Cardiac muscle cell (in vitro differentiated cells and primary cell): Measurements from ENCODE around the gene CCDC167. TPM values are rescaled to one million over a fixed set of nuclear protein-coding genes. Genes with fewer than 3 reads are reported as not detected.

Source experiments
- DNase-seq, 2 donors: peaks; one replicate each; pipeline versions ENCODE4 v3.0.0 to v3.0.0-alpha.2; 2010 to 2017; ENCODE audit warnings: low read depth in 1 of 2, low spot score in 1 of 2
- H3K27ac ChIP-seq: fragments of 200-600 bp; sonication (generic); 2 replicates; pipeline ENCODE4 v1.5.1; 2016
- H3K27me3 ChIP-seq: fragments of 200-600 bp; sonication (generic); 2 replicates; pipeline ENCODE4 v1.6.0; 2016; ENCODE audit warnings: control low read depth
- H3K36me3 ChIP-seq: fragments of 200-600 bp; sonication (generic); 2 replicates; pipeline ENCODE4 v1.5.1; 2016; ENCODE audit warnings: control low read depth
- H3K4me1 ChIP-seq: fragments of 200-600 bp; sonication (generic); 2 replicates; pipeline ENCODE4 v1.8.1; 2017; ENCODE audit warnings: low read depth, mild to moderate bottlenecking, mixed run types
- H3K4me3 ChIP-seq: fragments of 200-600 bp; sonication (generic); 2 replicates; pipeline ENCODE4 v1.5.1; 2016; ENCODE audit warnings: mild to moderate bottlenecking
- H3K9me3 ChIP-seq: fragments of 200-600 bp; sonication (generic); 2 replicates; pipeline ENCODE4 v1.5.1; 2017; ENCODE audit warnings: low read depth, mild to moderate bottlenecking, control low read depth
- polyA plus RNA-seq: library from polyadenylated mRNA; unstranded; fragments of >200 nt; fragmentation: Nextera tagmentation; extraction: Ambion mirVana; gene quantifications from 2 replicates; pipeline ENCODE4 v1.2.1, GENCODE V29; 2016
- total RNA-seq: library from RNA; depleted of rRNA; stranded (reverse); fragments of >200 nt; gene quantifications from 2 replicates; pipeline ENCODE4 v1.2.3, GENCODE V29; 2016
- TF ChIP-seq, protein P1 (sequence below): IDR thresholded peaks from 2 replicates; pipeline ENCODE4 v1.5.1; 2012; ENCODE audit warnings: low read depth, mild to moderate bottlenecking, low read length

Gene CCDC167
- total and polyA plus RNA-seq, 2 experiments from 2014 or later = 48.5 to 99.2 TPM

DNA sequence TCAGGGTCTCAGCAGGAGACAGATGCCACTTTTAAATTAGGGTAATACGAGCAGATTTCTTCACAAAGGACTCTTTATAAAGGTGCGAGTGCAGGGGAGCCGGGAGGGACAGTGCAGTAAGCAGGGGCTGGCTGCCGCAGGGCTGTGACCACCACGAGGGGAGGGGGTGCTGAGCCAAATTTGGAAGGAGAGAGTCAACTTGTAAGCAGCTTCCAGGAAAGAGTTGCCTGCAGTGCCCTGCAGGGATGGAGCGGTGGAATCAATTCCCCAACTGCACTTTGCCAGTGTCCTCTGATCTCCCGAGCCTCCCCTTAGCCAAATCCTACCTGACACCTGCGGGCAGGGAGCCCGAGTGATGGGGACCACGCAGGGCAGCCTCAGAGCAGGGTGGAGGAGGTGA, 13.9 kb upstream of the CCDC167 start:
- peaks cover 7% of the 10 kb centered on the region for H3K4me1 ChIP-seq
- TF ChIP-seq, protein P1, sequence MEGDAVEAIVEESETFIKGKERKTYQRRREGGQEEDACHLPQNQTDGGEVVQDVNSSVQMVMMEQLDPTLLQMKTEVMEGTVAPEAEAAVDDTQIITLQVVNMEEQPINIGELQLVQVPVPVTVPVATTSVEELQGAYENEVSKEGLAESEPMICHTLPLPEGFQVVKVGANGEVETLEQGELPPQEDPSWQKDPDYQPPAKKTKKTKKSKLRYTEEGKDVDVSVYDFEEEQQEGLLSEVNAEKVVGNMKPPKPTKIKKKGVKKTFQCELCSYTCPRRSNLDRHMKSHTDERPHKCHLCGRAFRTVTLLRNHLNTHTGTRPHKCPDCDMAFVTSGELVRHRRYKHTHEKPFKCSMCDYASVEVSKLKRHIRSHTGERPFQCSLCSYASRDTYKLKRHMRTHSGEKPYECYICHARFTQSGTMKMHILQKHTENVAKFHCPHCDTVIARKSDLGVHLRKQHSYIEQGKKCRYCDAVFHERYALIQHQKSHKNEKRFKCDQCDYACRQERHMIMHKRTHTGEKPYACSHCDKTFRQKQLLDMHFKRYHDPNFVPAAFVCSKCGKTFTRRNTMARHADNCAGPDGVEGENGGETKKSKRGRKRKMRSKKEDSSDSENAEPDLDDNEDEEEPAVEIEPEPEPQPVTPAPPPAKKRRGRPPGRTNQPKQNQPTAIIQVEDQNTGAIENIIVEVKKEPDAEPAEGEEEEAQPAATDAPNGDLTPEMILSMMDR = no peak
- no peaks in the 10 kb centered on the region for H3K36me3 ChIP-seq
- no peak overlapping the region for H3K27ac ChIP-seq
- no peak for DNase-seq
- no peaks in the 10 kb centered on the region for H3K9me3 ChIP-seq
- H3K27me3 ChIP-seq = peaks cover 38% of the 10 kb centered on the region
- no peak overlapping the region for H3K4me3 ChIP-seq

DNA sequence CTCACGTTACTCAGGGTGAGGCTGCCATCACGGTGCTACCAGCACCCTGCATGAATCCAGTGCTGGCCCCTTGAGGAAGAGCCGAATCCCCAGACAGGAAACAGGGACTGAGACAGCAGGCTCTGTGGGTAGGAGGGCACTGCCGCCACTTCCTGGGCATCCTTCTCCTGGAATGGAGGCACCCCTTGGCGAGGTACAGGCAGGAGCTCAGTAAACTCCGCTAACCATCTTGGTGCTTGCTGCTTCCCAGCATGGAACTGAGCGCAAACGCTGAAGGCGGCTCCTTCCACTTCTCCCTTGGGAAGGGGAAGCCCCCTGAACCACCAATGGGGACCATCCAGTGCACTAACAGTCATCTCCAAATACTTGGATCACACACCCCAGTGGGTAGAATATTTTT, 13.5 kb upstream of the CCDC167 start:
- DNase-seq = no peak
- H3K27ac ChIP-seq = no peak overlapping the region
- H3K4me3 ChIP-seq = no peak overlapping the region
- H3K9me3 ChIP-seq = no peaks in the 10 kb centered on the region
- no peaks in the 10 kb centered on the region for H3K36me3 ChIP-seq
- TF ChIP-seq, protein P1 = no peak
- peaks cover 38% of the 10 kb centered on the region for H3K27me3 ChIP-seq
- H3K4me1 ChIP-seq = peaks cover 7% of the 10 kb centered on the region

DNA sequence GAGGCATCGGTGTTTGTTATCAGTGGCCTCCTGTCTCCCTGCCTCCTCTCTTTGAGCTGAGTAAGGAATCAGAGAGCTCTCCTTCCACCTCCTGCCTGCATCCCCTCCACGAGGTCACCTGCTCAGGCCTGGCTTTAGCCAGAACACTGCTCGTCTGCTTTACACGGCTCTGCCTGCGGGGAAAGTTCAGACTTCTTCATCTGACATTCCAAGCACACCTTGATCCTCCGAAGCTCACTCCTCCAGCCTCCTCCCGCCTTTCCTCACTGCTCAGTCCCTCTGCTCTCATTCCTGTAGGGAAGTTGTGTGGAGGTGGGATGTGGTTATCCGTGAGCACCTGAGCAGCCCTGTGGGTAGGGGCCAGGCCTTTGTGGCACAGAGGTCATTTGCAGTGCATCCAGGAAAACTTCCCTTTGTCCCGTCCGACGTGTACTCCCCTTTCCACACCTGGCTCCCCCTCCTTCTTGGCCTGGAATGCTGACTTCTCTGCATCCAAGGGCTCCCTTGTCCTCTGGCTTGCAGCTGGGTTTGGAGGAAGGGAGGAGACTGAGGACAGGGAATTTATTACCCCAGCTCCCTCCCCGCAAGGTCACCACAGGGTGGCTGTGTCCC, 12.8 kb upstream of the CCDC167 start:
- H3K4me1 ChIP-seq = peaks cover 7% of the 10 kb centered on the region
- peak in 1 of 2 donors; percentile 23 for DNase-seq
- TF ChIP-seq, protein P1 = no peak
- no peak overlapping the region for H3K4me3 ChIP-seq
- no peaks in the 10 kb centered on the region for H3K9me3 ChIP-seq
- H3K27ac ChIP-seq = no peak overlapping the region
- H3K27me3 ChIP-seq = peaks cover 38% of the 10 kb centered on the region
- no peaks in the 10 kb centered on the region for H3K36me3 ChIP-seq

DNA sequence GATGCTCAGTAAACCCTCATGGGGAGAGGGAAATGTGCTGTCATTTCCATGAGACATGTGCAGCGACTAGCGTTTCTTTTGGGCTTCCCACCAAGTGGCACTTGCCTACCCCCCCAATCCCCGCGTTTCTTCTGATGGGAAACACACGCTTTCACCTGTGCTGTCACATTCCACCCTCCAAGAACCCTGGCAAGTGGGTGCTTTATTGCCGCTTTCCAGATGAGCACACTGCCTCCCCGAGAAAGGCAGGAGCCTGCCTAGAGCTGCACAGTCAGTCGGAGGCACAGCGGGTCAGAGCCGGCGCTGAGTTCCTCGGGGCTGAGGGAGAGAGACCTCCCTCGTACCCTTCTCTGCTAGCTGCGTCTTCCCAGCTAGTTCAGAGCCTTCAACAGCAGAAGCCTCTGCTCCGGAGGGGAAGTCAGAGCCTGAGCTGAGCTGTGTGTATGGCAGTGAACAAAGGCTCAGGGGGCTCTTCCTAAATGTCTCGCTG, 12.3 kb upstream of the CCDC167 start:
- H3K36me3 ChIP-seq = no peaks in the 10 kb centered on the region
- no peak overlapping the region for H3K27ac ChIP-seq
- peaks cover 7% of the 10 kb centered on the region for H3K4me1 ChIP-seq
- no peak for DNase-seq
- no peaks in the 10 kb centered on the region for H3K9me3 ChIP-seq
- peaks cover 38% of the 10 kb centered on the region for H3K27me3 ChIP-seq
- H3K4me3 ChIP-seq = no peak overlapping the region
- TF ChIP-seq, protein P1 = no peak

DNA sequence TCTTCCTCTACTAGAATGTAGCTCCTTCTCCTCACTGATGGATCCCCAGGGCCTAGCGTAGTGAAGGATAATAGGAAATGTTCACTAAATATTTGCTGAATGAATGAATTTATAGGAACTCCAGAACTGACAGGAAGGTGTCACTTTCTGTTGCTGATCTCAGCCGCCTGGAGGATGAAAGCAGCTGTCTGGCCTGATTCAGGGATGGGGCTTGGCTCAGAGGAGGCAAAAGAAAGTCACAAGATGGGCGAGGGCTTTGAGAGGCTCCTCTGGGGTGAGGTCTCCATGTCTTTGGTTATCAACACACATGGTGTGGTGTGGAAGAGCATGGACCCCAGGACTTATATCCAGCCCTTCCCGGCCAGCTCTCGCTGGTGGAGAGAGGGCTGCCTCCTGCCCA, 11.5 kb upstream of the CCDC167 start:
- Histone ChIP-seq H3K36me3 (no peaks in the 10 kb centered on the region), H3K4me3 (no peak overlapping the region), H3K27me3 (peaks cover 38% of the 10 kb centered on the region), H3K4me1 (peaks cover 7% of the 10 kb centered on the region), H3K27ac (no peak overlapping the region), H3K9me3 (no peaks in the 10 kb centered on the region)
- no peak for DNase-seq
- TF ChIP-seq, protein P1 = no peak
